ENCODE data around the gene PRTG.

GRCh38 chr15:55627730-55628368 lies 115.1 kb downstream of the PRTG start:
- no peak for TF ChIP-seq FOXK2 (IDR thresholded peaks at IDR 0.05)
- no peak for TF ChIP-seq SUZ12 (IDR thresholded peaks at IDR 0.05)

Data from HEK293T (cell line).